Glomerular endothelial cell (primary cell): Measurements from ENCODE around the gene PSORS1C1. TPM values are rescaled to one million over a fixed set of nuclear protein-coding genes. Genes with fewer than 3 reads are reported as not detected.
"Not testable (repeated sequence)": the region's sequence is repeated elsewhere in the genome, so short reads cannot be mapped to it uniquely, and the experiment has no call there.

Experiments
- DNase-seq: peaks from one replicate; pipeline ENCODE4 v3.0.0-alpha.2; 2011; ENCODE audit warnings: low read depth, low spot score; ENCODE audit errors: extremely low read depth
- total RNA-seq: library from RNA; depleted of rRNA; stranded (reverse); fragments of >200 nt; gene quantifications from 2 replicates; pipeline ENCODE4 v1.2.3, GENCODE V29; 2015

The PSORS1C1 gene
- total RNA-seq, 1 donor from 2014 or later: 1.6 TPM

- DNase-seq: no peak
Measured at GRCh38 chr6:31172973-31173384, 58.4 kb downstream of the PSORS1C1 start.

DNA sequence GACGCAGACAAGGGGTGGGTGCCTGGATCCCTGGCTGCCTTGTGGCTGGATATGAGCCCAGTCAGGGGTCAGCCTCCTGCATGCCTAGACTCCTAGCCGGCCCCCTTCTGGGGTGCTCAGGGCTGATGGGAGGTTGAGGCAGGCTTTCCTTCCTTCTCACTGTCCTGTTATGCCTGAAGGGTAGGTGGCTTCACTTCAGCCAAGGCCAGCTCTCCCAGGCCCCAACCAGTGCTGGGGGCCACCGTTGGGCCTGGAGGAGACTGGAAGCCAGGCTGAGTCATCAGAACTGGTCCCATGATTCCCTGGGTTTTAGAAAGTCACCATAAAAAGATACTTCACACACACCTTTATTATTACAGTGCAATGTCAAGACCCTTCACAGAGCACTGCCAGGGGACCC lies 58.8 kb downstream of the PSORS1C1 start:
- no peak for DNase-seq

DNA sequence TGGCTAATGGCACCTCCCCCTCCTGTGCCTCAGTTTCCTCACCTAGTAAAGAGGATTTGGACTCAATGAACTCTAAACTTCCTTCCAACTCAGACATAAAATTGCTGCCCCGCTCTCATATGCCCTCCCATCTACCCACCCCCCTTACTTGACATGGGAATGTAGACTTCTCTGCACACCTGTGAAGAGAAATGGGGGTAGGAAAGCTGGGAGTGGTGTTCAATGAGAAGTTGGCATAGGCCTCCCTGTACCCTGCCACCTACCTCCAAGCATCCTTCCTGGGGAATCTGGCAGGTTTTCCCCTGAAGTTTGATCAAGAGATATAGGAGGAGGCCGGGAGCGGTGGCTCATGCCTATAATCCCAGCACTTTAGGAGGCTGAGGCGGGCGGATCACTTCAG lies 59.8 kb downstream of the PSORS1C1 start:
- no peak for DNase-seq

DNA sequence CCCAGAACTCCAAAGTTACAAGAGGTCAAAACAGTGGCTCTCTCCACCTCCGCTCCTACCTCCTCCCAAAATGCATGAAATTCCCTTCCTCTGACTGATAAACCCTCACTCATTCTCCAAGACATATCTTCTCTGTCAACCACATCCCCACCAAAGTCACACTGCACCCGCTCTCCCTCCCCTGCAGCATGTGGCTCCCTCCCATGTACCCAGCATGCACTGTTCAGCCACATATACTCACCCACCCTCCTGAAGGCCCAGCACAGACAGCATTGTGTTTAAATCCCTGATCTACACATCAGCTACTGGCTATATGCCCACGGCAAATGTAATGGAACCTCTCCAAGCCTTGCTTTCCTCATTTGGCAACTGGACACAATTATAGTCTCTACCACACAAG lies 61.4 kb downstream of the PSORS1C1 start:
- DNase-seq: no peak

GRCh38 chr6:31178143-31179041 lies 63.8 kb downstream of the PSORS1C1 start:
- DNase-seq: no peak

DNA sequence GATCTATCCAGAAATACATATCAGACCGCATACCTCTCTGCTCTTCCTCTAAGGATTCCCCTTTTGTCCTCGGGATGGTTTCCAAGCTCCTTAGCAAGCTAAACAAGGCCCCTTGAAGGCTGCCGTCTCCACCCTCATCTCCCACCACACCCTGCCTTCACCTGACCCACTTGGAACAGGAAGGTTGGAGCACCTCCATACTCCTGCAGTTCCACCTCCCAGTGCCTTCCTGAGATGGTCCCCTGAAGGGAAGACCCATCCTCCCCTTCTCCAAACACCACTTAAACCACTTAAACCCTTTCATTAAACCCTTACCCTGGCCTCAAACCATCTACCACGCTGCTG lies 64.4 kb downstream of the PSORS1C1 start:
- DNase-seq: no peak

GRCh38 chr6:31179896-31180295 lies 65.3 kb downstream of the PSORS1C1 start:
- no peak for DNase-seq

GRCh38 chr6:31180500-31180899 lies 65.9 kb downstream of the PSORS1C1 start:
- DNase-seq: no peak

GRCh38 chr6:31183287-31183686 lies 68.7 kb downstream of the PSORS1C1 start:
- not testable (repeated sequence) for DNase-seq

DNA sequence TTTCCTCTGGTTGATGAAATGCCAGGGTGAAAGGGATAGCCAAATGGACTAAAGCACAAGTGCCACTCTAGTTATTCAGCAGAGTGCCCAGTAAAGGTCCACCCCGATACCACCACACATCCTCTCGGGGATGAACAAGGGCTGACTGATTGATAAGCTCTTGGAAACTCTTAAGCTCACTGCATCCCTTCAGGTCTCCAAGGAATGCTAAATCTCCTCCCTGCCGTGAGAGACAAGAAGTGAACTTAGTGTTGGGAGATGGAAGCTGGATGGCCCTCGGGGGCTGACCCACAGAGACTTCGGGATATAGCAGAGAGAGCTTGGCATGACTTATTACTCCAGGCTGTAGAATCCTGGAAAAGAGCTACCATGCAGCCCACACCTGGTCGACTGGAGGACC lies 69.3 kb downstream of the PSORS1C1 start:
- not testable (repeated sequence) for DNase-seq

GRCh38 chr6:31185695-31186051 lies 71.1 kb downstream of the PSORS1C1 start:
- DNase-seq: not testable (repeated sequence)

- no peak for DNase-seq
Measured at GRCh38 chr6:31186052-31186734, 71.6 kb downstream of the PSORS1C1 start.

DNA sequence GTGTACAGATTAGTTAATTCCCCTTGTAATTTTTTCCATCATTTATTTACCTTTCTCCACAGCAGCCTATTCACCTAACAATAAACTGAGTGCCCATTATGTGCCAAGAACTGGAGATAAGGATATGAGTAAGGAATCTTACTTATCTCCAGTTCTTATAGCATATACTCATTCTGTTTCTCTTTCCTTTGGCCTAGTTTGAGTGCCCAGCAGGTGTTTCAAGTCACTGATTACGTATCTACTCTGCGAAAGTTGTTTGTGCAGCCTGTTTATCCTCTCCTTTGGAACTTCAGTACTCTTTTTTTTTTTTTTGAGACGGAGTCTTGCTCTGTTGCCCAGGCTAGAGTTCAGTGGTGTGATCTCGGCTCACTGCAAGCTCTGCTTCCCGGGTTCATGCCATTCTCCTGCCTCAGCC lies 73.2 kb downstream of the PSORS1C1 start:
- no peak for DNase-seq

- not testable (repeated sequence) for DNase-seq
Measured at GRCh38 chr6:31189223-31189622, 74.6 kb downstream of the PSORS1C1 start.

Other genes with a start within 250 kb of the PSORS1C1 start
- 9.1 and 18.7 TPM in 2 replicates for gene DDR1, start 230.3 kb upstream of the PSORS1C1 start, total RNA-seq
- gene GTF2H4, start 206.6 kb upstream of the PSORS1C1 start, total RNA-seq: 22.8 and 24.1 TPM in 2 replicates
- gene VARS2, start 200.6 kb upstream of the PSORS1C1 start, total RNA-seq: 17.9 and 22.6 TPM in 2 replicates
- not detected in 2 replicates for gene SFTA2, start 182.6 kb upstream of the PSORS1C1 start, total RNA-seq
- not detected in 2 replicates for gene MUCL3, start 173.8 kb upstream of the PSORS1C1 start, total RNA-seq
- gene MUC21, start 131.1 kb upstream of the PSORS1C1 start, total RNA-seq: not detected in 2 replicates
- gene MUC22, start 104.3 kb upstream of the PSORS1C1 start, total RNA-seq: not detected in 2 replicates
- gene C6orf15, start 2.2 kb upstream of the PSORS1C1 start, total RNA-seq: not detected in 2 replicates
- gene CDSN, start 5.6 kb downstream of the PSORS1C1 start, total RNA-seq: not detected in 2 replicates
- not detected in 2 replicates for gene PSORS1C2, start 24.3 kb downstream of the PSORS1C1 start, total RNA-seq
- gene CCHCR1, start 43.0 kb downstream of the PSORS1C1 start, total RNA-seq: 9.3 and 13.8 TPM in 2 replicates
- 9.7 and 10.0 TPM in 2 replicates for gene TCF19, start 43.8 kb downstream of the PSORS1C1 start, total RNA-seq
- gene POU5F1, start 55.9 kb downstream of the PSORS1C1 start, total RNA-seq: not detected in 2 replicates
- 785 and 844 TPM in 2 replicates for gene HLA-C, start 157.3 kb downstream of the PSORS1C1 start, total RNA-seq
- gene HLA-B, start 242.4 kb downstream of the PSORS1C1 start, total RNA-seq: 1,037 and 2,213 TPM in 2 replicates